Osteoblast (primary cell): ENCODE data around the gene ADAMTS17. TPM values are rescaled to one million over a fixed set of nuclear protein-coding genes. Genes with fewer than 3 reads are reported as not detected.

Experiments
- DNase-seq: peaks from one replicate; pipeline ENCODE4 v3.0.0; 2011; ENCODE audit warnings: low spot score, mixed read lengths; ENCODE audit not compliant: insufficient read length; ENCODE audit errors: missing footprints
- H2AFZ ChIP-seq: 2 replicates; pipeline ENCODE4 v1.6.0; 2011; ENCODE audit warnings: mild to moderate bottlenecking, low read length
- H3K27ac ChIP-seq: 2 replicates; pipeline ENCODE4 v1.5.1; 2011; ENCODE audit warnings: mild to moderate bottlenecking, low read depth, low read length, moderate library complexity
- H3K27me3 ChIP-seq: 2 replicates; pipeline ENCODE4 v1.6.0; 2012; ENCODE audit warnings: mild to moderate bottlenecking, control low read depth, inconsistent platforms, low read length, moderate library complexity; ENCODE audit not compliant: insufficient read depth
- H3K36me3 ChIP-seq: 2 replicates; pipeline ENCODE4 v1.5.1; 2011; ENCODE audit warnings: mild to moderate bottlenecking, low read length, control low read depth, moderate library complexity; ENCODE audit not compliant: insufficient read depth
- H3K4me1 ChIP-seq: 2 replicates; pipeline ENCODE4 v1.5.1; 2011; ENCODE audit warnings: mild to moderate bottlenecking, low read length, control low read depth, moderate library complexity; ENCODE audit not compliant: insufficient read depth
- H3K4me2 ChIP-seq: 2 replicates; pipeline ENCODE4 v1.6.0; 2011; ENCODE audit warnings: mild to moderate bottlenecking, low read length; ENCODE audit not compliant: insufficient read depth
- H3K4me3 ChIP-seq: fragments of 200-600 bp; sonication (generic); 3 replicates; pipeline ENCODE4 v1.5.1; 2012; ENCODE audit warnings: mild to moderate bottlenecking, low read length, inconsistent platforms; ENCODE audit not compliant: insufficient read depth
- H3K79me2 ChIP-seq: 2 replicates; pipeline ENCODE4 v1.6.0; 2012; ENCODE audit warnings: mild to moderate bottlenecking, low read length, control low read depth, inconsistent platforms; ENCODE audit not compliant: insufficient read depth
- H3K9me3 ChIP-seq: 2 replicates; pipeline ENCODE4 v1.5.1; 2011; ENCODE audit warnings: low read depth, low read length, control low read depth
- H4K20me1 ChIP-seq: 2 replicates; pipeline ENCODE4 v1.6.0; 2012; ENCODE audit warnings: mild to moderate bottlenecking, low read length, control low read depth; ENCODE audit not compliant: insufficient read depth
- CTCF ChIP-seq: IDR thresholded peaks from 2 replicates; pipeline ENCODE4 v1.5.1; 2011; ENCODE audit warnings: mild to moderate bottlenecking, low read depth, low read length, moderate library complexity; ENCODE audit errors: extremely low read depth
- total RNA-seq: library from RNA; depleted of rRNA; stranded (reverse); fragments of >200 nt; gene quantifications from 2 replicates; pipeline ENCODE4 v1.2.3, GENCODE V29; 2012

ADAMTS17 gene
- total RNA-seq, 1 donor: under 0.01 TPM

GRCh38 chr15:100204771-100205170, 137.0 kb downstream of the ADAMTS17 start:
- no peak overlapping the region for H2AFZ ChIP-seq
- TF ChIP-seq CTCF: no peak
- no peaks in the 10 kb centered on the region for H3K79me2 ChIP-seq
- no peaks in the 10 kb centered on the region for H3K36me3 ChIP-seq
- H4K20me1 ChIP-seq: no peaks in the 10 kb centered on the region
- no peak overlapping the region for H3K27ac ChIP-seq
- no peak overlapping the region for H3K4me2 ChIP-seq
- no peaks in the 10 kb centered on the region for H3K4me1 ChIP-seq
- DNase-seq: no peak
- no peaks in the 10 kb centered on the region for H3K9me3 ChIP-seq
- H3K27me3 ChIP-seq: no peaks in the 10 kb centered on the region
- H3K4me3 ChIP-seq: no peak overlapping the region

GRCh38 chr15:100204211-100204610, 137.6 kb downstream of the ADAMTS17 start:
- H3K4me3 ChIP-seq: no peak overlapping the region
- H3K4me2 ChIP-seq: no peak overlapping the region
- no peaks in the 10 kb centered on the region for H3K9me3 ChIP-seq
- H3K27ac ChIP-seq: no peak overlapping the region
- TF ChIP-seq CTCF: no peak
- no peak for DNase-seq
- H3K79me2 ChIP-seq: no peaks in the 10 kb centered on the region
- H2AFZ ChIP-seq: no peak overlapping the region
- H3K27me3 ChIP-seq: no peaks in the 10 kb centered on the region
- no peaks in the 10 kb centered on the region for H3K4me1 ChIP-seq
- no peaks in the 10 kb centered on the region for H4K20me1 ChIP-seq
- H3K36me3 ChIP-seq: no peaks in the 10 kb centered on the region

- Histone ChIP-seq H2AFZ (no peak overlapping the region), H3K4me3 (no peak overlapping the region), H3K36me3 (no peaks in the 10 kb centered on the region), H3K79me2 (no peaks in the 10 kb centered on the region), H3K27ac (no peak overlapping the region), H3K4me2 (no peak overlapping the region), H4K20me1 (no peaks in the 10 kb centered on the region), H3K9me3 (no peaks in the 10 kb centered on the region), H3K4me1 (no peaks in the 10 kb centered on the region), H3K27me3 (no peaks in the 10 kb centered on the region)
- DNase-seq: no peak
- TF ChIP-seq CTCF: no peak
Measured at GRCh38 chr15:100202309-100202960, 139.3 kb downstream of the ADAMTS17 start.

GRCh38 chr15:100201376-100202280, 140.1 kb downstream of the ADAMTS17 start:
- Histone ChIP-seq H3K4me1 (no peaks in the 10 kb centered on the region), H3K4me3 (no peak overlapping the region), H2AFZ (no peak overlapping the region), H3K79me2 (no peaks in the 10 kb centered on the region), H3K9me3 (no peaks in the 10 kb centered on the region), H3K36me3 (no peaks in the 10 kb centered on the region), H3K27ac (no peak overlapping the region), H4K20me1 (no peaks in the 10 kb centered on the region), H3K27me3 (no peaks in the 10 kb centered on the region), H3K4me2 (no peak overlapping the region)
- no peak for TF ChIP-seq CTCF
- DNase-seq: peak; percentile 53
